K562 (cell line): ENCODE results near the gene MYO18B. TPM values are rescaled to one million over a fixed set of nuclear protein-coding genes. Genes with fewer than 3 reads are reported as not detected.

Experiments used
- BACH1 ChIP-seq: fragments of 200-800 bp; sonication (Bioruptor generic); IDR thresholded peaks from 2 replicates; pipeline ENCODE4 v1.6.1; 2016; ENCODE audit warnings: missing genetic modification characterization, missing compliant biosample characterization
- CEBPZ ChIP-seq: fragments of 150-350 bp; IDR thresholded peaks from 2 replicates; pipeline ENCODE4 v1.6.1; 2014; ENCODE audit warnings: low read depth, mild to moderate bottlenecking, low read length, borderline replicate concordance
- FOXM1 ChIP-seq, 2 experiments: fragments of 450-650 bp in 1 of 2; sonication (generic) in 1 of 2; formaldehyde crosslinking in 1 of 2; IDR thresholded peaks; 2 replicates each; pipeline versions ENCODE4 v1.6.1 to v1.9.0; 2017 to 2022; ENCODE audit warnings: low read depth in 2 of 2, mild to moderate bottlenecking in 2 of 2, missing genetic modification reagents in 1 of 2, moderate library complexity in 1 of 2
- HMBOX1 ChIP-seq: sonication (generic); IDR thresholded peaks from 2 replicates; pipeline ENCODE4 v1.6.1; 2016
- NFE2 ChIP-seq: IDR thresholded peaks from 2 replicates; pipeline ENCODE4 v1.6.1; 2014; ENCODE audit warnings: antibody characterized with exemption, low read depth
- NR1H2 ChIP-seq: sonication (generic); formaldehyde crosslinking; IDR thresholded peaks from 2 replicates; pipeline ENCODE4 v1.4.0; 2020; ENCODE audit warnings: mild to moderate bottlenecking, missing genetic modification reagents
- NR3C1 ChIP-seq: sonication (generic); formaldehyde crosslinking; IDR thresholded peaks from 2 replicates; pipeline ENCODE4 v1.8.1; 2022; ENCODE audit warnings: missing genetic modification reagents
- PML ChIP-seq: IDR thresholded peaks from 2 replicates; pipeline ENCODE4 v1.6.1; 2012; ENCODE audit warnings: low read length, inconsistent platforms
- RB1 ChIP-seq: fragments of 450-650 bp; IDR thresholded peaks from 2 replicates; pipeline ENCODE4 v1.6.1; 2017; ENCODE audit warnings: low read depth, mild to moderate bottlenecking
- RHOXF2B ChIP-seq: fragments of 250-450 bp; sonication (Bioruptor Pico); conservative IDR thresholded peaks from 2 replicates; pipeline ENCODE4 v1.5.1; 2021
- SOX6 ChIP-seq: fragments of 450-650 bp; IDR thresholded peaks from 2 replicates; pipeline ENCODE4 v1.6.1; 2014; ENCODE audit warnings: mild to moderate bottlenecking
- ZNF175 ChIP-seq: fragments of 200-800 bp; sonication (Bioruptor generic); IDR thresholded peaks from 2 replicates; pipeline ENCODE4 v1.6.1; 2016; ENCODE audit warnings: low read depth, mild to moderate bottlenecking, missing genetic modification characterization, missing compliant biosample characterization
- ZNF586 ChIP-seq: fragments of 450-650 bp; formaldehyde crosslinking; conservative IDR thresholded peaks from 2 replicates; pipeline ENCODE4 v1.4.0; 2020; ENCODE audit warnings: mild to moderate bottlenecking, moderate library complexity
- polyA plus RNA-seq, 8 experiments: library from polyadenylated mRNA; depleted of rRNA in 4 of 8; stranded (reverse) in 5 of 8; unstranded in 3 of 8; fragments of >200 nt; fragmentation: Nextera tagmentation in 2 of 8; fragmentation: Illumina TruSeq in 1 of 8; extraction: Ambion mirVana in 2 of 8; extraction: Trizol in 1 of 8; gene quantifications; 2 replicates each; pipeline versions ENCODE4 v1.2.1 to v1.2.3, GENCODE V29; 2011 to 2014; ENCODE audit warnings: inconsistent platforms in 1 of 8, missing spikeins in 1 of 8
- total RNA-seq, 7 experiments: library from RNA; depleted of rRNA in 6 of 7; stranded (reverse); fragments of >200 nt in 6 of 7; fragmentation: Illumina TruSeq in 2 of 7; extraction: Trizol in 2 of 7; gene quantifications; 2 replicates each; pipeline versions ENCODE4 v1.2.1 to v1.2.3, GENCODE V29; 2011 to 2021; ENCODE audit warnings: low replicate concordance in 1 of 7
- TF ChIP-seq, protein P1 (sequence below), 2 experiments: fragments of 200-800 bp in 1 of 2; sonication (Bioruptor generic) in 1 of 2; sonication (generic) in 1 of 2; formaldehyde crosslinking in 1 of 2; IDR thresholded peaks in 1 of 2; conservative IDR thresholded peaks in 1 of 2; 2 replicates each; pipeline versions ENCODE4 v1.5.0 to v1.6.1; 2016 to 2020; ENCODE audit warnings: missing compliant biosample characterization in 1 of 2, missing genetic modification characterization in 1 of 2, missing genetic modification reagents in 1 of 2
- TF ChIP-seq, protein P2 (sequence below): fragments of 450-650 bp; IDR thresholded peaks from 2 replicates; pipeline ENCODE4 v1.7.1; 2018; ENCODE audit warnings: mild to moderate bottlenecking, low read depth; ENCODE audit not compliant: partially characterized antibody

MYO18B gene
- total and polyA plus RNA-seq, 9 of the 15 experiments (the other 6 are each of a cell fraction or from before 2014, with no cell fraction given): 0.06 to 7.0 (median 4.3) TPM

GRCh38 chr22:25726241-25726640, 15.7 kb upstream of the MYO18B start (continued):
- peak; percentile 22; the same call in 1 of the 2 replicates for TF ChIP-seq BACH1 (tag)
- no peak for TF ChIP-seq CEBPZ
- TF ChIP-seq, protein P1, sequence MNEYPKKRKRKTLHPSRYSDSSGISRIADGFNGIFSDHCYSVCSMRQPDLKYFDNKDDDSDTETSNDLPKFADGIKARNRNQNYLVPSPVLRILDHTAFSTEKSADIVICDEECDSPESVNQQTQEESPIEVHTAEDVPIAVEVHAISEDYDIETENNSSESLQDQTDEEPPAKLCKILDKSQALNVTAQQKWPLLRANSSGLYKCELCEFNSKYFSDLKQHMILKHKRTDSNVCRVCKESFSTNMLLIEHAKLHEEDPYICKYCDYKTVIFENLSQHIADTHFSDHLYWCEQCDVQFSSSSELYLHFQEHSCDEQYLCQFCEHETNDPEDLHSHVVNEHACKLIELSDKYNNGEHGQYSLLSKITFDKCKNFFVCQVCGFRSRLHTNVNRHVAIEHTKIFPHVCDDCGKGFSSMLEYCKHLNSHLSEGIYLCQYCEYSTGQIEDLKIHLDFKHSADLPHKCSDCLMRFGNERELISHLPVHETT (CRISPR knock-in tag; conservative IDR thresholded peaks at IDR 0.05 in 1 of 2, IDR thresholded peaks at IDR 0.05 in 1 of 2): no peak
- TF ChIP-seq, protein P2, sequence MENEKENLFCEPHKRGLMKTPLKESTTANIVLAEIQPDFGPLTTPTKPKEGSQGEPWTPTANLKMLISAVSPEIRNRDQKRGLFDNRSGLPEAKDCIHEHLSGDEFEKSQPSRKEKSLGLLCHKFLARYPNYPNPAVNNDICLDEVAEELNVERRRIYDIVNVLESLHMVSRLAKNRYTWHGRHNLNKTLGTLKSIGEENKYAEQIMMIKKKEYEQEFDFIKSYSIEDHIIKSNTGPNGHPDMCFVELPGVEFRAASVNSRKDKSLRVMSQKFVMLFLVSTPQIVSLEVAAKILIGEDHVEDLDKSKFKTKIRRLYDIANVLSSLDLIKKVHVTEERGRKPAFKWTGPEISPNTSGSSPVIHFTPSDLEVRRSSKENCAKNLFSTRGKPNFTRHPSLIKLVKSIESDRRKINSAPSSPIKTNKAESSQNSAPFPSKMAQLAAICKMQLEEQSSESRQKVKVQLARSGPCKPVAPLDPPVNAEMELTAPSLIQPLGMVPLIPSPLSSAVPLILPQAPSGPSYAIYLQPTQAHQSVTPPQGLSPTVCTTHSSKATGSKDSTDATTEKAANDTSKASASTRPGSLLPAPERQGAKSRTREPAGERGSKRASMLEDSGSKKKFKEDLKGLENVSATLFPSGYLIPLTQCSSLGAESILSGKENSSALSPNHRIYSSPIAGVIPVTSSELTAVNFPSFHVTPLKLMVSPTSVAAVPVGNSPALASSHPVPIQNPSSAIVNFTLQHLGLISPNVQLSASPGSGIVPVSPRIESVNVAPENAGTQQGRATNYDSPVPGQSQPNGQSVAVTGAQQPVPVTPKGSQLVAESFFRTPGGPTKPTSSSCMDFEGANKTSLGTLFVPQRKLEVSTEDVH: no peak
- TF ChIP-seq NR1H2: no peak
- TF ChIP-seq HMBOX1: peak; percentile 40; the same call in 1 of the 2 replicates
- no peak for TF ChIP-seq NR3C1 (CRISPR knock-in tag)
- TF ChIP-seq FOXM1 (IDR thresholded peaks at IDR 0.05; ENCODE audit: low read depth): peak; percentile 69; the same call in 1 of the 2 replicates
- TF ChIP-seq FOXM1 (CRISPR knock-in tag; IDR thresholded peaks at IDR 0.05; ENCODE audit: low read depth): no peak
- no peak for TF ChIP-seq RHOXF2B
- no peak for TF ChIP-seq ZNF586 (CRISPR knock-in tag)
- peak; percentile 51; the same call in 1 of the 2 replicates for TF ChIP-seq PML
- no peak for TF ChIP-seq ZNF175 (CRISPR knock-in tag)
- peak; percentile 90 for TF ChIP-seq SOX6
- TF ChIP-seq RB1: no peak
- TF ChIP-seq NFE2: peak; percentile 44
